Measurements from ENCODE around the gene ZNF318.

Gene ZNF318

GRCh38 chr6:43336382-43336781 lies 33.1 kb downstream of the ZNF318 start:
- DNase-seq (ENCODE audit: low spot score), result no peak
- TF ChIP-seq CTCF (IDR thresholded peaks at IDR 0.05; ENCODE audit: borderline replicate concordance, control extremely low read depth, extremely low read depth, insufficient read depth, missing control alignments), result no peak
- in situ Hi-C loops (cut with MboI; ENCODE audit: low sequenced_read_pairs, unreplicated experiment), result no loop called here

GRCh38 chr6:43335469-43335868 lies 34.0 kb downstream of the ZNF318 start:
- DNase-seq (ENCODE audit: low spot score), result no peak
- TF ChIP-seq CTCF (IDR thresholded peaks at IDR 0.05; ENCODE audit: borderline replicate concordance, control extremely low read depth, extremely low read depth, insufficient read depth, missing control alignments), result no peak
- in situ Hi-C loops (cut with MboI; ENCODE audit: low sequenced_read_pairs, unreplicated experiment), result no loop called here

GRCh38 chr6:43334466-43335095 lies 34.9 kb downstream of the ZNF318 start:
- DNase-seq (ENCODE audit: low spot score), result no peak
- in situ Hi-C loops (cut with MboI; ENCODE audit: low sequenced_read_pairs, unreplicated experiment), result no loop called here
- TF ChIP-seq CTCF (IDR thresholded peaks at IDR 0.05; ENCODE audit: borderline replicate concordance, control extremely low read depth, extremely low read depth, insufficient read depth, missing control alignments), result no peak

- no peak for TF ChIP-seq CTCF (IDR thresholded peaks at IDR 0.05; ENCODE audit: borderline replicate concordance, control extremely low read depth, extremely low read depth, insufficient read depth, missing control alignments)
- in situ Hi-C loops (cut with MboI; ENCODE audit: low sequenced_read_pairs, unreplicated experiment), result no loop called here
Observed at GRCh38 chr6:43331891-43332290, 37.6 kb downstream of the ZNF318 start.

GRCh38 chr6:43331470-43331869 lies 38.0 kb downstream of the ZNF318 start:
- TF ChIP-seq CTCF (IDR thresholded peaks at IDR 0.05; ENCODE audit: borderline replicate concordance, control extremely low read depth, extremely low read depth, insufficient read depth, missing control alignments), result no peak
- no peak for DNase-seq (ENCODE audit: low spot score)
- in situ Hi-C loops (cut with MboI; ENCODE audit: low sequenced_read_pairs, unreplicated experiment), result no loop called here

More at GRCh38 chr6:43331891-43332290, 37.6 kb downstream of the ZNF318 start:
- DNase-seq (ENCODE audit: low spot score), result no peak

- in situ Hi-C loops (cut with MboI; ENCODE audit: low sequenced_read_pairs, unreplicated experiment), result no loop called here
- TF ChIP-seq CTCF (IDR thresholded peaks at IDR 0.05; ENCODE audit: borderline replicate concordance, control extremely low read depth, extremely low read depth, insufficient read depth, missing control alignments), result no peak
- no peak for DNase-seq (ENCODE audit: low spot score)
Observed at GRCh38 chr6:43328528-43328927, 40.9 kb downstream of the ZNF318 start.
